Activated naive CD8-positive, alpha-beta T cell treated with anti-CD3 and anti-CD28 coated beads, Interleukin-2, amount 50 U/mL, for 24 hours (primary cell): ENCODE data around the gene DENND2C.

Experiments used
- ATAC-seq: fragments of 150-1000 bp; cut with Tn5 transposase; one replicate; pipeline ENCODE4 v1.10.0; 2021
- DNase-seq: peaks from one replicate; pipeline ENCODE4 v3.0.0; 2021
- H3K27ac Mint-ChIP-seq: one replicate; pipeline ENCODE4 v1.8.0; 2021; ENCODE audit warnings: mild to moderate bottlenecking, mixed read lengths
- H3K27me3 Mint-ChIP-seq: one replicate; pipeline ENCODE4 v1.8.0; 2021; ENCODE audit warnings: mixed read lengths
- H3K36me3 Mint-ChIP-seq: one replicate; pipeline ENCODE4 v1.8.0; 2021; ENCODE audit warnings: low read depth, mixed read lengths
- H3K4me1 Mint-ChIP-seq: one replicate; pipeline ENCODE4 v1.8.0; 2021; ENCODE audit warnings: mixed read lengths
- H3K4me3 Mint-ChIP-seq: one replicate; pipeline ENCODE4 v1.8.0; 2021; ENCODE audit warnings: mild to moderate bottlenecking, moderate library complexity, mixed read lengths
- H3K9me3 Mint-ChIP-seq: one replicate; pipeline ENCODE4 v1.8.0; 2021; ENCODE audit warnings: mixed read lengths

Gene DENND2C

GRCh38 chr1:114552106-114552639 lies 117.7 kb downstream of the DENND2C start:
- no peaks in the 10 kb centered on the region for H3K9me3 Mint-ChIP-seq
- no peaks in the 10 kb centered on the region for H3K27me3 Mint-ChIP-seq
- no peak overlapping the region for H3K4me3 Mint-ChIP-seq
- no peak overlapping the region for H3K27ac Mint-ChIP-seq
- ATAC-seq (no peak), DNase-seq (no peak)
- no peaks in the 10 kb centered on the region for H3K36me3 Mint-ChIP-seq
- no peaks in the 10 kb centered on the region for H3K4me1 Mint-ChIP-seq

- Mint-ChIP-seq H3K9me3 (no peaks in the 10 kb centered on the region), H3K27me3 (no peaks in the 10 kb centered on the region), H3K36me3 (no peaks in the 10 kb centered on the region), H3K4me1 (no peaks in the 10 kb centered on the region), H3K27ac (no peak overlapping the region), H3K4me3 (no peak overlapping the region)
- ATAC-seq (no peak), DNase-seq (no peak)
Observed at GRCh38 chr1:114551400-114551799, 118.4 kb downstream of the DENND2C start.

- H3K36me3 Mint-ChIP-seq, result no peaks in the 10 kb centered on the region
Observed at GRCh38 chr1:114550336-114550735, 119.5 kb downstream of the DENND2C start.

GRCh38 chr1:114549137-114549536 lies 120.7 kb downstream of the DENND2C start:
- Mint-ChIP-seq H3K4me1 (no peaks in the 10 kb centered on the region), H3K27ac (no peak overlapping the region), H3K9me3 (no peaks in the 10 kb centered on the region), H3K27me3 (no peaks in the 10 kb centered on the region), H3K36me3 (no peaks in the 10 kb centered on the region), H3K4me3 (no peak overlapping the region)
- DNase-seq (no peak), ATAC-seq (no peak)

More at GRCh38 chr1:114550336-114550735, 119.5 kb downstream of the DENND2C start:
- Mint-ChIP-seq H3K4me3 (no peak overlapping the region), H3K27ac (no peak overlapping the region), H3K27me3 (no peaks in the 10 kb centered on the region), H3K9me3 (no peaks in the 10 kb centered on the region), H3K4me1 (no peaks in the 10 kb centered on the region)
- no peak for ATAC-seq
- DNase-seq, result no peak

GRCh38 chr1:114547076-114547475 lies 122.8 kb downstream of the DENND2C start:
- H3K9me3 Mint-ChIP-seq, result no peaks in the 10 kb centered on the region

GRCh38 chr1:114545796-114546195 lies 124.1 kb downstream of the DENND2C start:
- no peak for ATAC-seq
- no peaks in the 10 kb centered on the region for H3K9me3 Mint-ChIP-seq
- no peak overlapping the region for H3K4me3 Mint-ChIP-seq
- no peaks in the 10 kb centered on the region for H3K27me3 Mint-ChIP-seq
- no peaks in the 10 kb centered on the region for H3K4me1 Mint-ChIP-seq
- no peak overlapping the region for H3K27ac Mint-ChIP-seq
- H3K36me3 Mint-ChIP-seq, result no peaks in the 10 kb centered on the region
- DNase-seq, result no peak

More at GRCh38 chr1:114547076-114547475, 122.8 kb downstream of the DENND2C start:
- ATAC-seq (no peak), DNase-seq (no peak)
- no peak overlapping the region for H3K4me3 Mint-ChIP-seq
- H3K4me1 Mint-ChIP-seq, result no peaks in the 10 kb centered on the region
- no peaks in the 10 kb centered on the region for H3K27me3 Mint-ChIP-seq
- H3K27ac Mint-ChIP-seq, result no peak overlapping the region
- no peaks in the 10 kb centered on the region for H3K36me3 Mint-ChIP-seq

- Mint-ChIP-seq H3K27me3 (no peaks in the 10 kb centered on the region), H3K4me3 (no peak overlapping the region), H3K27ac (no peak overlapping the region), H3K9me3 (no peaks in the 10 kb centered on the region), H3K4me1 (no peaks in the 10 kb centered on the region), H3K36me3 (no peaks in the 10 kb centered on the region)
- no peak for ATAC-seq
- DNase-seq, result no peak
Observed at GRCh38 chr1:114545315-114545714, 124.5 kb downstream of the DENND2C start.

GRCh38 chr1:114540821-114541220 lies 129.0 kb downstream of the DENND2C start:
- Mint-ChIP-seq H3K27ac (no peak overlapping the region), H3K36me3 (no peaks in the 10 kb centered on the region), H3K4me1 (no peaks in the 10 kb centered on the region), H3K4me3 (no peak overlapping the region), H3K9me3 (no peaks in the 10 kb centered on the region), H3K27me3 (no peaks in the 10 kb centered on the region)
- DNase-seq (no peak), ATAC-seq (no peak)

GRCh38 chr1:114540272-114540671 lies 129.6 kb downstream of the DENND2C start:
- DNase-seq, result no peak
- Mint-ChIP-seq H3K9me3 (no peaks in the 10 kb centered on the region), H3K4me3 (no peak overlapping the region), H3K36me3 (no peaks in the 10 kb centered on the region), H3K4me1 (no peaks in the 10 kb centered on the region), H3K27me3 (no peaks in the 10 kb centered on the region), H3K27ac (no peak overlapping the region)
- ATAC-seq, result no peak

GRCh38 chr1:114536043-114536442 lies 133.8 kb downstream of the DENND2C start:
- no peak for DNase-seq
- Mint-ChIP-seq H3K36me3 (no peaks in the 10 kb centered on the region), H3K9me3 (no peaks in the 10 kb centered on the region), H3K4me3 (no peak overlapping the region), H3K4me1 (peaks cover 5% of the 10 kb centered on the region), H3K27me3 (no peaks in the 10 kb centered on the region), H3K27ac (no peak overlapping the region)
- no peak for ATAC-seq

GRCh38 chr1:114535401-114535800 lies 134.4 kb downstream of the DENND2C start:
- H3K9me3 Mint-ChIP-seq, result no peaks in the 10 kb centered on the region
- no peaks in the 10 kb centered on the region for H3K27me3 Mint-ChIP-seq
- DNase-seq (no peak), ATAC-seq (no peak)
- no peaks in the 10 kb centered on the region for H3K36me3 Mint-ChIP-seq
- H3K27ac Mint-ChIP-seq, result no peak overlapping the region
- no peak overlapping the region for H3K4me3 Mint-ChIP-seq
- H3K4me1 Mint-ChIP-seq, result peaks cover 8% of the 10 kb centered on the region
